AG04450 (cell line): Measurements from ENCODE around the gene DCAF8. TPM values are rescaled to one million over a fixed set of nuclear protein-coding genes. Genes with fewer than 3 reads are reported as not detected.

Source experiments
- CTCF ChIA-PET: fragments of 300-600, 350-600 bp; formaldehyde crosslinking; extraction: SDS; loops from one replicate; lab custom pipeline; 2022; ENCODE audit warnings: antibody characterized with exemption, inconsistent platforms; lab: Charles Lee
- POLR2A ChIA-PET: fragments of 350-600 bp; formaldehyde crosslinking; extraction: SDS; loops from one replicate; lab custom pipeline; 2021; ENCODE audit warnings: antibody characterized with exemption, inconsistent platforms; lab: Yijun Ruan, JAX
- DNase-seq: peaks from one replicate; pipeline ENCODE4 v3.0.0-alpha.2; 2011; ENCODE audit warnings: low read depth, low spot score
- H3K27ac ChIP-seq: one replicate; pipeline ENCODE4 v1.5.1; 2012; ENCODE audit warnings: low read depth, low read length, control low read depth
- H3K27me3 ChIP-seq: one replicate; pipeline ENCODE4 v1.6.0; 2012; ENCODE audit warnings: low read length; ENCODE audit not compliant: control insufficient read depth, insufficient read depth
- H3K4me3 ChIP-seq: 2 replicates; pipeline ENCODE4 v1.5.1; 2011; ENCODE audit warnings: mild to moderate bottlenecking, low read depth, low read length, control low read depth
- H3K9me3 ChIP-seq: 2 replicates; pipeline ENCODE4 v1.5.1; 2012; ENCODE audit warnings: low read length; ENCODE audit not compliant: control insufficient read depth, insufficient read depth
- CTCF ChIP-seq: IDR thresholded peaks from 2 replicates; pipeline ENCODE4 v1.5.1; 2011; ENCODE audit warnings: low read depth, low read length, control low read depth, inconsistent platforms
- polyA plus RNA-seq: library from polyadenylated mRNA; depleted of rRNA; stranded (reverse); fragments of >200 nt; gene quantifications from 2 replicates; pipeline ENCODE4 v1.2.3, GENCODE V29; 2011

DCAF8 gene
- polyA plus RNA-seq, 1 experiment, result 108 TPM

GRCh38 chr1:160258177-160258798 lies 4.1 kb downstream of the DCAF8 start:
- H3K27ac ChIP-seq, result no peak overlapping the region
- DNase-seq, result no peak
- H3K4me3 ChIP-seq, result no peak overlapping the region
- ChIA-PET CTCF (interaction anchor here (1.3 to 3.1 kb wide), 2 partner anchors 33 to 65 kb away, joined by 6 to 17 read pairs; no protein-coding TSS in a partner anchor), POLR2A (no interaction called here)
- no peaks in the 10 kb centered on the region for H3K27me3 ChIP-seq
- no peak for TF ChIP-seq CTCF
- H3K9me3 ChIP-seq, result no peaks in the 10 kb centered on the region; the same call in 1 of the 2 replicates

- no peak for DNase-seq
- ChIA-PET POLR2A (interaction anchor here (0.8 to 1.3 kb wide), 2 partner anchors 26 to 39 kb away, joined by 3 to 4 read pairs; no protein-coding TSS in a partner anchor), CTCF (interaction anchor here (0.6 to 1.5 kb wide), 6 partner anchors 34 to 1035 kb away, joined by 3 to 10 read pairs (median 7); no protein-coding TSS in a partner anchor)
- no peaks in the 10 kb centered on the region for H3K27me3 ChIP-seq
- H3K9me3 ChIP-seq, result no peaks in the 10 kb centered on the region; the same call in 1 of the 2 replicates
- H3K27ac ChIP-seq, result no peak overlapping the region
- H3K4me3 ChIP-seq, result no peak overlapping the region
- TF ChIP-seq CTCF, result no peak
These were observed 4.8 kb downstream of the DCAF8 start for GRCh38 chr1:160257411-160258015.

GRCh38 chr1:160256396-160257046 lies 5.8 kb downstream of the DCAF8 start:
- ChIA-PET CTCF (interaction anchor here (0.5 to 1.5 kb wide), 5 partner anchors 11 to 172 kb away, joined by 4 to 10 read pairs (median 8); no protein-coding TSS in a partner anchor), POLR2A (interaction anchor here (0.8 to 1.3 kb wide), 2 partner anchors 27 to 38 kb away, joined by 3 to 4 read pairs; no protein-coding TSS in a partner anchor)
- DNase-seq, result peak; percentile 23
- H3K27me3 ChIP-seq, result no peaks in the 10 kb centered on the region
- H3K4me3 ChIP-seq, result no peak overlapping the region
- no peak for TF ChIP-seq CTCF
- no peaks in the 10 kb centered on the region for H3K9me3 ChIP-seq
- no peak overlapping the region for H3K27ac ChIP-seq

- Histone ChIP-seq H3K27ac (no peak overlapping the region), H3K27me3 (no peaks in the 10 kb centered on the region), H3K9me3 (no peaks in the 10 kb centered on the region), H3K4me3 (no peak overlapping the region)
- no peak for DNase-seq
- no peak for TF ChIP-seq CTCF
- POLR2A ChIA-PET, result no interaction called here
- CTCF ChIA-PET, result interaction anchor here (1.1 to 8.0 kb wide), 2 partner anchors 62 to 170 kb away, joined by 5 to 73 read pairs; no protein-coding TSS in a partner anchor
These were observed 6.5 kb downstream of the DCAF8 start for GRCh38 chr1:160255781-160256300.
